Body of pancreas (tissue), 4 donors: Measurements from ENCODE around the gene LNX1.

Experiments used
- POLR2A ChIP-seq, 3 donors: fragments of 450-650 bp; IDR thresholded peaks; one replicate each; pipeline ENCODE4 v1.6.1; 2016; ENCODE audit warnings: antibody characterized with exemption in 3 of 3, mild to moderate bottlenecking in 2 of 3
- TF ChIP-seq, protein P1 (sequence below), 7 experiments: fragments of 450-650 bp in 4 of 7; fragments of 200-600 bp in 3 of 7; sonication (generic) in 3 of 7; IDR thresholded peaks; one replicate each; pipeline ENCODE4 v1.5.1; 2016 to 2019; ENCODE audit warnings: antibody characterized with exemption in 7 of 7

DNA sequence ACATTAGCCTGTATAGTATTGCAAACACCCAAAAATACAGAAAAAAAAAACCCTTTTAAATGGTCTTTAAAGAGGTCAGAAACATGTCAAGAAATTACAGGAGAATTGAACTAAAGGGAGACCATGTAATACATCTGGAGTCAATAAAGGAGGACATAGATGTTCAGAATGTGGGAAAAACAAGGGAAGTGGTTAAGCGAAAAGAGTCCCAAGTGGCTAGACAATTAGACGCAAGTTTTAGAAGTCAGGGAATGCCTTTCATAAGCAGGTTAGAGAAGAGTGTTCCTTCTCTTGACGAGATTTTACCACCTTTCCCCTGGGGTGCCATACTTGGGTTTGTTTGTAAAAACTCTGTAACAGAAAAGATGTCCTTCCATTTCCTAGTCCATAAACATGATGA lies 7.8 kb downstream of the LNX1 start:
- no peak for TF ChIP-seq POLR2A (IDR thresholded peaks at IDR 0.05)
- TF ChIP-seq, protein P1, sequence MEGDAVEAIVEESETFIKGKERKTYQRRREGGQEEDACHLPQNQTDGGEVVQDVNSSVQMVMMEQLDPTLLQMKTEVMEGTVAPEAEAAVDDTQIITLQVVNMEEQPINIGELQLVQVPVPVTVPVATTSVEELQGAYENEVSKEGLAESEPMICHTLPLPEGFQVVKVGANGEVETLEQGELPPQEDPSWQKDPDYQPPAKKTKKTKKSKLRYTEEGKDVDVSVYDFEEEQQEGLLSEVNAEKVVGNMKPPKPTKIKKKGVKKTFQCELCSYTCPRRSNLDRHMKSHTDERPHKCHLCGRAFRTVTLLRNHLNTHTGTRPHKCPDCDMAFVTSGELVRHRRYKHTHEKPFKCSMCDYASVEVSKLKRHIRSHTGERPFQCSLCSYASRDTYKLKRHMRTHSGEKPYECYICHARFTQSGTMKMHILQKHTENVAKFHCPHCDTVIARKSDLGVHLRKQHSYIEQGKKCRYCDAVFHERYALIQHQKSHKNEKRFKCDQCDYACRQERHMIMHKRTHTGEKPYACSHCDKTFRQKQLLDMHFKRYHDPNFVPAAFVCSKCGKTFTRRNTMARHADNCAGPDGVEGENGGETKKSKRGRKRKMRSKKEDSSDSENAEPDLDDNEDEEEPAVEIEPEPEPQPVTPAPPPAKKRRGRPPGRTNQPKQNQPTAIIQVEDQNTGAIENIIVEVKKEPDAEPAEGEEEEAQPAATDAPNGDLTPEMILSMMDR (IDR thresholded peaks at IDR 0.05), result no peak
